ENCODE data around the gene RAI2. TPM values are rescaled to one million over a fixed set of nuclear protein-coding genes. Genes with fewer than 3 reads are reported as not detected.

RAI2 gene
- total RNA-seq, 1 donor from 2014 or later, result 0.63 TPM

DNA sequence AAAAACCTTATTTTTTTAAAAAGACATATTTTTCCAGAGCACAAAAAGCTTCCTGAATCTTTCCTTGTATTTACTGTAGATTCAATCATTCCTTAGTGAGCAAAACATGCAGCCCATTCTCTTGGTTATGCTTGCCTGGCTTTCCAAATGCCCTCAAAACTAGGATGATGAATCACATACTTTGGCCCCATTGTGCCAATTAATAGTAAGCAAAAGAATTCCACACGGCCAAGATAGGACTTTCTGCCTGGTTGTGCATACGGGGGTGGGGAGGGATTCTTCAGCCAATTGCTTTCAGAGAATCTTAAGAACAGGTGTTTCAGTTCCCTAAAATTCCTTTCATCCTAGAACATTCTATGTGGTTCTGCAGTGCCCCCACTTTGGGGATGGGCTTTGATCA lies 7.0 kb downstream of the RAI2 start:
- H3K9me3 Mint-ChIP-seq, result no peaks in the 10 kb centered on the region
- peaks cover under 1% of the 10 kb centered on the region for H3K4me1 Mint-ChIP-seq
- H3K27me3 Mint-ChIP-seq (ENCODE audit: low read depth), result peaks cover 60% of the 10 kb centered on the region

DNA sequence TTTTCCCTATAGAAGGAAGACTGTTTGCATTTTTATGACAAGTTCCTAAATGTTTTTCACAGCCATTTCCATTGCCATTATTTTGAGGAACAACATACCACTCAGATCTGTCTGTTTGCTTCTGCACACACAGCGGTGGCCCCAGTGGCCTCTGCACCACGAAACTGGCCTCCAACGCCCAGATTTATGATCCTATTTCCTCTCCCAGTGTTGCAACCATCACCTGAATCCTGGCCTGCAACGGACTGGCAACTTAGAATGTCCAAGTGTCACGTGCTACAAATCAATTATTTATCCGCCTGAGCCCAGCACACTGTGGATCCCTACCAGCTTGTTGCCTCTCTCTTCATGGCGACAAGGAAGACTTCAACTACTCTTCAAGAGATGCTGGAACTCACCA lies 9.2 kb downstream of the RAI2 start:
- peaks cover 38% of the 10 kb centered on the region for H3K27me3 Mint-ChIP-seq (ENCODE audit: low read depth)
- no peak overlapping the region for H3K4me3 Mint-ChIP-seq
- no peaks in the 10 kb centered on the region for H3K36me3 Mint-ChIP-seq (ENCODE audit: low read depth)
- H3K9me3 Mint-ChIP-seq, result no peaks in the 10 kb centered on the region
- TF ChIP-seq, protein P1, sequence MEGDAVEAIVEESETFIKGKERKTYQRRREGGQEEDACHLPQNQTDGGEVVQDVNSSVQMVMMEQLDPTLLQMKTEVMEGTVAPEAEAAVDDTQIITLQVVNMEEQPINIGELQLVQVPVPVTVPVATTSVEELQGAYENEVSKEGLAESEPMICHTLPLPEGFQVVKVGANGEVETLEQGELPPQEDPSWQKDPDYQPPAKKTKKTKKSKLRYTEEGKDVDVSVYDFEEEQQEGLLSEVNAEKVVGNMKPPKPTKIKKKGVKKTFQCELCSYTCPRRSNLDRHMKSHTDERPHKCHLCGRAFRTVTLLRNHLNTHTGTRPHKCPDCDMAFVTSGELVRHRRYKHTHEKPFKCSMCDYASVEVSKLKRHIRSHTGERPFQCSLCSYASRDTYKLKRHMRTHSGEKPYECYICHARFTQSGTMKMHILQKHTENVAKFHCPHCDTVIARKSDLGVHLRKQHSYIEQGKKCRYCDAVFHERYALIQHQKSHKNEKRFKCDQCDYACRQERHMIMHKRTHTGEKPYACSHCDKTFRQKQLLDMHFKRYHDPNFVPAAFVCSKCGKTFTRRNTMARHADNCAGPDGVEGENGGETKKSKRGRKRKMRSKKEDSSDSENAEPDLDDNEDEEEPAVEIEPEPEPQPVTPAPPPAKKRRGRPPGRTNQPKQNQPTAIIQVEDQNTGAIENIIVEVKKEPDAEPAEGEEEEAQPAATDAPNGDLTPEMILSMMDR (conservative IDR thresholded peaks at IDR 0.05), result no peak
- DNase-seq (ENCODE audit: low read depth, low spot score), result no peak
- no peaks in the 10 kb centered on the region for H3K4me1 Mint-ChIP-seq
- H3K27ac Mint-ChIP-seq (ENCODE audit: unreplicated experiment), result no peak overlapping the region

More for the DNA sequence above, 7.0 kb downstream of the RAI2 start:
- Mint-ChIP-seq H3K36me3 (ENCODE audit: low read depth) (no peaks in the 10 kb centered on the region), H3K27ac (ENCODE audit: unreplicated experiment) (no peak overlapping the region), H3K4me3 (no peak overlapping the region)
- no peak for DNase-seq (ENCODE audit: low read depth, low spot score)
- TF ChIP-seq, protein P1 (conservative IDR thresholded peaks at IDR 0.05), result no peak

DNA sequence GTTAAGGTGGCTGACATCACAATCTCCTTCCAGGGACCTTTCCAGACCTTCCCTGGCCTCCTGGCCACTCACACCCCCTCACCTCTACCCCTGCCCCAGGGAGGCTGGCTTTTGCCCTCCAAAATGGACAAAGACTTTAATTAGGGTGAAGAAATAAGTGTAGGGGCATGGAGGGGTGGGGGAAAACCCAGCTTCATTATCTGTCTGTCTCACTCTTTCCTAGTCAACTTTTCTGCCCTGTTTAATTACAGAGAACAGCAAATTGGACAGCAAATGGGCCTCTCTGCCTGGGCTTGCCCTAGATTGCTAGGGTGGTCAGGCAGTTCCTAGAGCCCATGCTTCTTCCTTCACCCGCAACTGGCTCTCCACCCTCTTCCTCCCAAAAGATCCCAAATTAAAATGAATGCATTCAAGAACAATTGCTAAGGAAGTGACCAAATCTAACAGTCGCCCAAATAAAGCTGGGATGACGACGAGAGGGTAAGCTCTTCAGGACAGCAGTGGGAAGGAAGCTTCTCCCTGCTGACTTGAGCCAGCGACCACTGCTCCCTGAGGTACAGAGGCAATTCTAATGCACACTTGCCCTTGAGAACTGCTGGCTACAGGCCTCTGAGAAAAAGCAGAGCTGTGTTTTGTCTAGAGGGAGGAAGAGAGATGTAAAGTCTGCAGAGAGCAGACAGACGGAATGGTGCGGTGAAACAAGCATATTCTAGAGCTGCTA lies 12.4 kb downstream of the RAI2 start:
- Mint-ChIP-seq H3K27me3 (ENCODE audit: low read depth) (peaks cover 14% of the 10 kb centered on the region), H3K4me1 (no peaks in the 10 kb centered on the region), H3K27ac (ENCODE audit: unreplicated experiment) (peak overlapping the region; percentile 23), H3K36me3 (ENCODE audit: low read depth) (no peaks in the 10 kb centered on the region), H3K4me3 (no peak overlapping the region), H3K9me3 (no peaks in the 10 kb centered on the region)
- no peak for DNase-seq (ENCODE audit: low read depth, low spot score)
- TF ChIP-seq, protein P1 (conservative IDR thresholded peaks at IDR 0.05), result no peak

DNA sequence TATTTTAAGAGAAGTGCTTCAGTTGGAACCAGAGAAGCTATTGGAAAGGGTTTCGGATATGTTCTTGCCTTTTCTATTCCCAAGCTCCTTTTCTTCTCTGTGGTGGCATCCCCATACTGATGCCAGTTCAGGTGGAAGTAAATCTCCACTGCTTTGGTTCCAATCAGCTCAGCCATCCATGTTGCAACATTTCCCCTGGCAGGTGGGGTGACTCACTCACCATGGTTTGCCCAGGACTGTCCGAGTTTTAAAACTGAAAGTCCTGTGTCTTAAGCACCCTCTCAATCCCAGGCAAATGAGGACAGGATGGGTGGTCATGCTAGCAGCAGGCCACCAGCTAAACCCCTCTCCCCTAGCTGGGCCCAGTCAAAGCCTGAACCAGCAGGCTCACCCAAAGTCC lies 15.1 kb downstream of the RAI2 start:
- H3K27me3 Mint-ChIP-seq (ENCODE audit: low read depth), result peaks cover 3% of the 10 kb centered on the region
- no peak overlapping the region for H3K4me3 Mint-ChIP-seq
- TF ChIP-seq, protein P1 (conservative IDR thresholded peaks at IDR 0.05), result no peak
- DNase-seq (ENCODE audit: low read depth, low spot score), result no peak
- no peak overlapping the region for H3K27ac Mint-ChIP-seq (ENCODE audit: unreplicated experiment)
- H3K36me3 Mint-ChIP-seq (ENCODE audit: low read depth), result no peaks in the 10 kb centered on the region
- H3K9me3 Mint-ChIP-seq, result no peaks in the 10 kb centered on the region
- no peaks in the 10 kb centered on the region for H3K4me1 Mint-ChIP-seq

DNA sequence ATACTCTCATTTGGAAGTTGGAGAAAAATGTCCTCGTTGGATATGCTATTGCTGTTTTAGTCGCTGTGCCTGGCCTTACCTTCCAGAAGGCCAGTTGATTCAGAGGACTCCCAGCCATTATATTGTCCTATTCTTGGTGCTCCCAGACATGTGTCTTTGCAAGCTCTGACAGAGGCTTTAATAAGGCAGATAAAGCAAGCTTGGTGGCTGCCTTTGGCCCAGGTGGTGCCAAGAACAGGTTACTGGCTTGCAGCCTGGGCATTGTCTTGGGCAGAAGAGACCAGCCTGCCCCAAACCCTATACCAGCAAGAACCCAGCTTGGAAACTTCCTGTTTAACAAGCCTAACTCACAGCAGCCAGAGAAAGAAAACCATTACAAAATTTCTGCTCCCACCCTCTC lies 16.9 kb downstream of the RAI2 start:
- no peaks in the 10 kb centered on the region for H3K9me3 Mint-ChIP-seq

More for the DNA sequence above, 16.9 kb downstream of the RAI2 start:
- DNase-seq (ENCODE audit: low read depth, low spot score), result no peak
- TF ChIP-seq, protein P1 (conservative IDR thresholded peaks at IDR 0.05), result no peak
- Mint-ChIP-seq H3K36me3 (ENCODE audit: low read depth) (no peaks in the 10 kb centered on the region), H3K27ac (ENCODE audit: unreplicated experiment) (no peak overlapping the region), H3K4me1 (no peaks in the 10 kb centered on the region), H3K27me3 (ENCODE audit: low read depth) (peaks cover 3% of the 10 kb centered on the region), H3K4me3 (no peak overlapping the region)

Measured in neural crest cell (in vitro differentiated cells).